IMR-90 (cell line): ENCODE data around the gene RYR1. TPM values are rescaled to one million over a fixed set of nuclear protein-coding genes. Genes with fewer than 3 reads are reported as not detected.

ENCODE experiments used
- ATAC-seq: fragments of 200-7000 bp; cut with Tn5 transposase; 2 replicates; pipeline ENCODE4 v1.9.1; 2020; ENCODE audit warnings: low read depth, mild to moderate bottlenecking, moderate library complexity
- BruUV-seq: library from RNA; stranded (reverse); fragments of 400-500 nt; replicated peaks from 2 replicates; lab custom pipeline; 2021; lab: Mats Ljungman, UMichigan
- CTCF ChIA-PET: fragments of 300-600 bp; formaldehyde crosslinking; extraction: SDS; loops from one replicate; lab custom pipeline; 2021; ENCODE audit warnings: antibody characterized with exemption; lab: Yijun Ruan, JAX
- POLR2A ChIA-PET: fragments of 300-600 bp; sonication (Branson Sonifier 250); formaldehyde crosslinking; loops from one replicate; lab custom pipeline; 2022; ENCODE audit warnings: antibody characterized with exemption; ENCODE audit not compliant: unreplicated experiment; lab: Charles Lee
- DNase-seq: peaks from one replicate; pipeline ENCODE4 v3.0.0; 2013
- H2AFZ ChIP-seq: replicated peaks from 2 replicates; pipeline ENCODE3; 2013; ENCODE audit warnings: low read length, mild to moderate bottlenecking; ENCODE audit not compliant: poor library complexity
- H2AK5ac ChIP-seq: 2 replicates; pipeline ENCODE4 v1.6.1; 2013; ENCODE audit warnings: low read depth, low read length, inconsistent platforms
- H2AK9ac ChIP-seq: replicated peaks from 2 replicates; pipeline ENCODE3; 2013; ENCODE audit warnings: mild to moderate bottlenecking, low read depth, low read length, moderate library complexity; ENCODE audit not compliant: poor library complexity
- H2BK120ac ChIP-seq: 2 replicates; pipeline ENCODE4 v1.6.1; 2013; ENCODE audit warnings: low read depth, low read length, inconsistent platforms
- H2BK15ac ChIP-seq: 3 replicates; pipeline ENCODE4 v1.6.1; 2013; ENCODE audit warnings: low read depth, low read length, inconsistent platforms
- H2BK20ac ChIP-seq: 2 replicates; pipeline ENCODE4 v1.6.1; 2013; ENCODE audit warnings: low read depth, mild to moderate bottlenecking, inconsistent platforms, low read length, moderate library complexity
- H2BK5ac ChIP-seq: 2 replicates; pipeline ENCODE4 v1.6.1; 2013; ENCODE audit warnings: mild to moderate bottlenecking, low read depth, low read length, inconsistent platforms; ENCODE audit not compliant: poor library complexity, severe bottlenecking
- H3K14ac ChIP-seq: replicated peaks from 2 replicates; pipeline ENCODE4 v1.6.1; 2013; ENCODE audit warnings: low read depth, low read length, inconsistent platforms
- H3K18ac ChIP-seq: 2 replicates; pipeline ENCODE4 v1.6.1; 2013; ENCODE audit warnings: low read depth, low read length, control low read depth
- H3K23ac ChIP-seq: 2 replicates; pipeline ENCODE4 v1.6.1; 2013; ENCODE audit warnings: low read depth, low read length, inconsistent platforms
- H3K27ac ChIP-seq: 2 replicates; pipeline ENCODE4 v1.5.1; 2013; ENCODE audit warnings: mild to moderate bottlenecking, control low read depth, low read length; ENCODE audit not compliant: insufficient read depth
- H3K27me3 ChIP-seq: 2 replicates; pipeline ENCODE4 v1.6.1; 2013; ENCODE audit warnings: low read length; ENCODE audit not compliant: control insufficient read depth, insufficient read depth
- H3K36me3 ChIP-seq: 2 replicates; pipeline ENCODE4 v1.6.1; 2013; ENCODE audit warnings: low read length, mixed read lengths; ENCODE audit not compliant: control insufficient read depth, insufficient read depth
- H3K4ac ChIP-seq: 2 replicates; pipeline ENCODE4 v1.6.1; 2013; ENCODE audit warnings: low read depth, low read length, inconsistent platforms
- H3K4me1 ChIP-seq: 2 replicates; pipeline ENCODE4 v1.6.1; 2013; ENCODE audit warnings: low read length, mixed read lengths; ENCODE audit not compliant: control insufficient read depth, insufficient read depth
- H3K4me2 ChIP-seq: 2 replicates; pipeline ENCODE4 v1.6.1; 2013; ENCODE audit warnings: low read depth, mild to moderate bottlenecking, control low read depth, low read length, moderate library complexity
- H3K4me3 ChIP-seq: 2 replicates; pipeline ENCODE4 v1.5.1; 2013; ENCODE audit warnings: low read depth, mild to moderate bottlenecking, control low read depth, low read length, moderate library complexity; ENCODE audit not compliant: insufficient read depth
- H3K56ac ChIP-seq: 2 replicates; pipeline ENCODE4 v1.6.1; 2013; ENCODE audit warnings: low read length, inconsistent platforms; ENCODE audit not compliant: insufficient read depth; ENCODE audit errors: extremely low read depth
- H3K79me1 ChIP-seq, 2 experiments: 2 replicates each; pipeline ENCODE4 v1.6.1; 2013; ENCODE audit warnings: low read length in 2 of 2, inconsistent platforms in 1 of 2, low read depth in 1 of 2
- H3K9ac ChIP-seq: 2 replicates; pipeline ENCODE4 v1.6.1; 2013; ENCODE audit warnings: low read depth, low read length, control low read depth
- H3K9me1 ChIP-seq: 2 replicates; pipeline ENCODE4 v1.6.1; 2013; ENCODE audit warnings: low read length, inconsistent platforms; ENCODE audit not compliant: insufficient read depth
- H3K9me3 ChIP-seq: 2 replicates; pipeline ENCODE4 v1.6.1; 2013; ENCODE audit warnings: low read length; ENCODE audit not compliant: control insufficient read depth, insufficient read depth
- H4K20me1 ChIP-seq: 2 replicates; pipeline ENCODE4 v1.6.1; 2013; ENCODE audit warnings: low read length, inconsistent platforms; ENCODE audit not compliant: insufficient read depth
- H4K5ac ChIP-seq: 2 replicates; pipeline ENCODE4 v1.6.1; 2013; ENCODE audit warnings: mild to moderate bottlenecking, low read depth, low read length, control low read depth
- H4K8ac ChIP-seq, 2 experiments: 2 replicates each; pipeline ENCODE4 v1.6.1; 2013; ENCODE audit warnings: low read depth in 2 of 2, low read length in 2 of 2, control low read depth in 1 of 2, inconsistent platforms in 1 of 2
- H4K91ac ChIP-seq: 2 replicates; pipeline ENCODE4 v1.6.1; 2013; ENCODE audit warnings: low read depth, low read length, inconsistent platforms; ENCODE audit not compliant: insufficient read depth
- BHLHE40 ChIP-seq: fragments of 150-350 bp; IDR thresholded peaks from 2 replicates; pipeline ENCODE4 v1.6.1; 2016; ENCODE audit warnings: mild to moderate bottlenecking, low read depth, low read length
- CEBPB ChIP-seq: IDR thresholded peaks from 2 replicates; pipeline ENCODE4 v1.6.1; 2012; ENCODE audit warnings: low read depth, low read length, improper control_type of control experiment
- CHD1 ChIP-seq: IDR thresholded peaks from 2 replicates; pipeline ENCODE4 v1.6.1; 2012; ENCODE audit warnings: low read depth, low read length, improper control_type of control experiment
- FOS ChIP-seq: fragments of 150-350 bp; IDR thresholded peaks from 2 replicates; pipeline ENCODE4 v1.6.1; 2016; ENCODE audit warnings: low read depth, low read length
- MAFK ChIP-seq: IDR thresholded peaks from 2 replicates; pipeline ENCODE4 v1.6.1; 2012; ENCODE audit warnings: low read depth, low read length, improper control_type of control experiment
- MAZ ChIP-seq: IDR thresholded peaks from 2 replicates; pipeline ENCODE4 v1.6.1; 2012; ENCODE audit warnings: low read depth, mild to moderate bottlenecking, low read length, improper control_type of control experiment, moderate library complexity, borderline replicate concordance
- MXI1 ChIP-seq: IDR thresholded peaks from 2 replicates; pipeline ENCODE4 v1.6.1; 2012; ENCODE audit warnings: low read depth, mild to moderate bottlenecking, low read length, moderate library complexity, borderline replicate concordance
- NFE2L2 ChIP-seq: fragments of 150-350 bp; IDR thresholded peaks from 2 replicates; pipeline ENCODE4 v1.6.1; 2016; ENCODE audit warnings: low read depth, mild to moderate bottlenecking, low read length
- POLR2A ChIP-seq: IDR thresholded peaks from 2 replicates; pipeline ENCODE4 v1.6.1; 2012; ENCODE audit warnings: mild to moderate bottlenecking, low read depth, low read length
- RAD21 ChIP-seq: IDR thresholded peaks from 2 replicates; pipeline ENCODE4 v1.6.1; 2012; ENCODE audit warnings: low read length, improper control_type of control experiment
- RCOR1 ChIP-seq: IDR thresholded peaks from 2 replicates; pipeline ENCODE4 v1.6.1; 2012; ENCODE audit warnings: mild to moderate bottlenecking, low read length, improper control_type of control experiment; ENCODE audit not compliant: insufficient replicate concordance
- RFX5 ChIP-seq: IDR thresholded peaks from 2 replicates; pipeline ENCODE4 v1.8.0; 2012; ENCODE audit warnings: low read depth, mild to moderate bottlenecking, low read length, moderate library complexity
- SMC3 ChIP-seq: fragments of 150-350 bp; IDR thresholded peaks from 2 replicates; pipeline ENCODE4 v1.6.1; 2016; ENCODE audit warnings: low read depth, mild to moderate bottlenecking, antibody characterized with exemption, low read length, moderate library complexity
- WGBS, 2 experiments: methylation state at CpG; one replicate each; pipeline versions ENCODE4 v1.1.5 to v1.1.7; 2013; ENCODE audit warnings: missing lambda C conversion rate in 2 of 2; ENCODE audit not compliant: insufficient read length in 1 of 2; ENCODE audit errors: extremely low coverage in 2 of 2; 5-methylcytosine and 5-hydroxymethylcytosine counted together
- dilution Hi-C: fragments of 300-500 bp; cut with HindIII; formaldehyde crosslinking; loops from one replicate; pipeline ENCODE4 v1.14.3; 2018; ENCODE audit warnings: low sequenced_read_pairs; ENCODE audit not compliant: unreplicated experiment
- in situ Hi-C: fragments of 300-500 bp; cut with MboI; formaldehyde crosslinking; loops from 3 replicates; pipeline ENCODE4 v1.14.3; 2019; ENCODE audit warnings: low sequenced_read_pairs, inconsistent platforms, mixed read lengths
- intact Hi-C: fragments of 100-400 bp; cut with micrococcal nuclease; formaldehyde crosslinking; loops from 2 replicates; pipeline ENCODE4 v1.10.0; 2022
- polyA plus RNA-seq, 3 experiments: library from polyadenylated mRNA; depleted of rRNA; stranded (reverse); fragments of >200 nt; gene quantifications; 2 replicates each; pipeline ENCODE4 v1.2.3, GENCODE V29; 2012; ENCODE audit warnings: low replicate concordance in 1 of 3
- total RNA-seq: library from RNA; depleted of rRNA; stranded (reverse); fragments of >200 nt; gene quantifications from 2 replicates; pipeline ENCODE4 v1.2.3, GENCODE V29; 2012
- TF ChIP-seq, protein P1 (sequence below): conservative IDR thresholded peaks from 2 replicates; pipeline ENCODE4 v1.5.1; 2012; ENCODE audit warnings: mild to moderate bottlenecking, low read depth, low read length, improper control_type of control experiment
- TF ChIP-seq, protein P2 (sequence below): fragments of 150-350 bp; IDR thresholded peaks from 2 replicates; pipeline ENCODE4 v1.6.1; 2016; ENCODE audit warnings: low read depth, mild to moderate bottlenecking, low read length, moderate library complexity, borderline replicate concordance
- TF ChIP-seq, protein P3 (sequence below): fragments of 150-350 bp; IDR thresholded peaks from 2 replicates; pipeline ENCODE4 v1.6.1; 2017; ENCODE audit warnings: mild to moderate bottlenecking, antibody characterized with exemption, low read length, low read depth

Gene RYR1
- total and polyA plus RNA-seq, 2 of the 4 experiments (the other 2 are of a cell fraction): not detected

DNA sequence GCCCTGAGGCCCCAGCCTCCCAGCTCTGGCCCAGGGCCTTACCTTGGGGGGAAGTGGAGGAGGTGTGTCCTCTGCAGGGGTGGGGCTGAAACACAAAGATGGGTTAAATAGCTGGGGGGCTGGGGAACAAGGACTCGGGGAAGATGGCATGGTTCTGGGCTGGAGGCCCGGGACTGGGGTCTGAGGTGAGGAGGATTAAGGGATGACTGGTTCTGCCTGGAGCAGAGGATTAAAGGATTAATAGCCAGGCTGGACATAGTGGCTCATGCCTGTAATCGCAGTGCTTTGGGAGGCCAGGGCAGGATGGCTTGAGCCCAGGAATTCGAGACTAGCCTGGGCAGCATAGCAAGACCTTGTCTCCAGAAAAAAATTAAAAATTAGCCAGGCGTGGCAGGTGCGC lies 172.6 kb downstream of the RYR1 start:
- ATAC-seq: no peak

More for the DNA sequence above, 172.6 kb downstream of the RYR1 start:
- H3K14ac ChIP-seq: no peak overlapping the region
- no peak overlapping the region for H4K8ac ChIP-seq
- no peak overlapping the region for H3K27ac ChIP-seq
- no peaks in the 10 kb centered on the region for H3K79me1 ChIP-seq
- no peak overlapping the region for H2AFZ ChIP-seq
- ChIA-PET POLR2A (no interaction called here), CTCF (no interaction called here)
- no peak overlapping the region for H3K23ac ChIP-seq
- H2BK20ac ChIP-seq: no peak overlapping the region
- H3K9ac ChIP-seq: no peak overlapping the region
- WGBS, 2 experiments: 48% methylated on average over 3 of the region's 6 CpGs; no CpG with 5 or more reads in 1 of the 2 experiments
- TF ChIP-seq RCOR1 (no peak), MXI1 (no peak), NFE2L2 (no peak), CHD1 (no peak), BHLHE40 (no peak), RAD21 (no peak), POLR2A (no peak), RFX5 (no peak), FOS (no peak), MAFK (no peak), SMC3 (no peak), MAZ (no peak), CEBPB (no peak)
- TF ChIP-seq, protein P1, sequence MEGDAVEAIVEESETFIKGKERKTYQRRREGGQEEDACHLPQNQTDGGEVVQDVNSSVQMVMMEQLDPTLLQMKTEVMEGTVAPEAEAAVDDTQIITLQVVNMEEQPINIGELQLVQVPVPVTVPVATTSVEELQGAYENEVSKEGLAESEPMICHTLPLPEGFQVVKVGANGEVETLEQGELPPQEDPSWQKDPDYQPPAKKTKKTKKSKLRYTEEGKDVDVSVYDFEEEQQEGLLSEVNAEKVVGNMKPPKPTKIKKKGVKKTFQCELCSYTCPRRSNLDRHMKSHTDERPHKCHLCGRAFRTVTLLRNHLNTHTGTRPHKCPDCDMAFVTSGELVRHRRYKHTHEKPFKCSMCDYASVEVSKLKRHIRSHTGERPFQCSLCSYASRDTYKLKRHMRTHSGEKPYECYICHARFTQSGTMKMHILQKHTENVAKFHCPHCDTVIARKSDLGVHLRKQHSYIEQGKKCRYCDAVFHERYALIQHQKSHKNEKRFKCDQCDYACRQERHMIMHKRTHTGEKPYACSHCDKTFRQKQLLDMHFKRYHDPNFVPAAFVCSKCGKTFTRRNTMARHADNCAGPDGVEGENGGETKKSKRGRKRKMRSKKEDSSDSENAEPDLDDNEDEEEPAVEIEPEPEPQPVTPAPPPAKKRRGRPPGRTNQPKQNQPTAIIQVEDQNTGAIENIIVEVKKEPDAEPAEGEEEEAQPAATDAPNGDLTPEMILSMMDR: no peak
- TF ChIP-seq, protein P2, sequence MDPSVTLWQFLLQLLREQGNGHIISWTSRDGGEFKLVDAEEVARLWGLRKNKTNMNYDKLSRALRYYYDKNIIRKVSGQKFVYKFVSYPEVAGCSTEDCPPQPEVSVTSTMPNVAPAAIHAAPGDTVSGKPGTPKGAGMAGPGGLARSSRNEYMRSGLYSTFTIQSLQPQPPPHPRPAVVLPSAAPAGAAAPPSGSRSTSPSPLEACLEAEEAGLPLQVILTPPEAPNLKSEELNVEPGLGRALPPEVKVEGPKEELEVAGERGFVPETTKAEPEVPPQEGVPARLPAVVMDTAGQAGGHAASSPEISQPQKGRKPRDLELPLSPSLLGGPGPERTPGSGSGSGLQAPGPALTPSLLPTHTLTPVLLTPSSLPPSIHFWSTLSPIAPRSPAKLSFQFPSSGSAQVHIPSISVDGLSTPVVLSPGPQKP: no peak
- TF ChIP-seq, protein P3, sequence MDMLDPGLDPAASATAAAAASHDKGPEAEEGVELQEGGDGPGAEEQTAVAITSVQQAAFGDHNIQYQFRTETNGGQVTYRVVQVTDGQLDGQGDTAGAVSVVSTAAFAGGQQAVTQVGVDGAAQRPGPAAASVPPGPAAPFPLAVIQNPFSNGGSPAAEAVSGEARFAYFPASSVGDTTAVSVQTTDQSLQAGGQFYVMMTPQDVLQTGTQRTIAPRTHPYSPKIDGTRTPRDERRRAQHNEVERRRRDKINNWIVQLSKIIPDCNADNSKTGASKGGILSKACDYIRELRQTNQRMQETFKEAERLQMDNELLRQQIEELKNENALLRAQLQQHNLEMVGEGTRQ: no peak
- peaks cover 5% of the 10 kb centered on the region; the same call in 1 of the 2 replicates for H3K27me3 ChIP-seq
- no peak overlapping the region for H3K4me2 ChIP-seq
- no peak overlapping the region for H4K5ac ChIP-seq
- no peaks in the 10 kb centered on the region for H3K9me1 ChIP-seq
- H3K56ac ChIP-seq: no peak overlapping the region
- H2BK5ac ChIP-seq: no peak overlapping the region
- no peak for DNase-seq
- H3K4me1 ChIP-seq: no peaks in the 10 kb centered on the region
- H2BK120ac ChIP-seq: no peak overlapping the region
- H4K20me1 ChIP-seq: no peaks in the 10 kb centered on the region
- H2AK5ac ChIP-seq: no peak overlapping the region
- dilution Hi-C loops (no loop called here), intact Hi-C loops (no loop called here), in situ Hi-C loops (no loop called here)
- H2AK9ac ChIP-seq: no peak overlapping the region
- no peak overlapping the region for H2BK15ac ChIP-seq
- no TSS peak for BruUV-seq
- no peak overlapping the region for H3K4me3 ChIP-seq
- H3K9me3 ChIP-seq: no peaks in the 10 kb centered on the region
- H3K4ac ChIP-seq: no peak overlapping the region
- no peak overlapping the region for H3K18ac ChIP-seq
- H4K91ac ChIP-seq: no peak overlapping the region
- no peaks in the 10 kb centered on the region for H3K36me3 ChIP-seq
